ENCODE measurements around the gene DLG2. TPM values are rescaled to one million over a fixed set of nuclear protein-coding genes. Genes with fewer than 3 reads are reported as not detected.

The DLG2 gene
- polyA plus RNA-seq, 3 donors, result 0.24 to 0.39 TPM; not detected in 1

DNA sequence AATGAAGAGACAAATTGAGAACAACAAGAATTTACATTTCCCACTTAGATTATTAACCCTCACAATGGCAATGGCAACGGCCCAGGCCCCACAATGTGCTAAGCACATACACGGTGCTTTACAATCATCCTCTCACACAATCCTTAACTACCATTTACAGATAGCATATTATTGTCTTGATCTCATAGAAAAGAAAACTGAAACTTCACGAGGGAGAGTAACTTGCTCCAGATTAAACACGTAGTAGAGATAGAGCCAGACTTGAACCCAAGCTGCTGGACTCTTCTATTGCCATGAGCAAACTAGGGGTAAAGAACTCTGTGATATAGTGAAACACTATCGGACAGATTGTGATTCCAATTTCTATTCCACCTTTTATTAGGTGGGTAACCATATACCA is 665.1 kb downstream of the DLG2 start:
- Mint-ChIP-seq H3K4me1 (no peaks in the 10 kb centered on the region), H3K9me3 (peaks cover 0 to 5% (median 0%) of the 10 kb centered on the region in 7 donors), H3K27ac (no peak overlapping the region), H3K4me3 (no peak overlapping the region), H3K27me3 (ENCODE audit: low read depth in 3 of 3) (no peaks in the 10 kb centered on the region), H3K36me3 (no peaks in the 10 kb centered on the region)
- WGBS (ENCODE audit: insufficient coverage), result 90% methylated on average over 2 of the region's 5 CpGs
- no peak overlapping the region for H3K4me2 ChIP-seq (replicated peaks; ENCODE audit: extremely low read depth, low read length, poor library complexity, severe bottlenecking)
- H3K27ac ChIP-seq (ENCODE audit: low read depth in 1 of 2, low read length in 2 of 2), result no peak overlapping the region
- no peaks in the 10 kb centered on the region for H3K36me3 ChIP-seq (replicated peaks in 1 of 2; ENCODE audit: control insufficient read depth in 1 of 2, insufficient read depth in 2 of 2, low read length in 2 of 2)
- no peaks in the 10 kb centered on the region for H3K9me3 ChIP-seq (replicated peaks in 1 of 2; ENCODE audit: control insufficient read depth in 1 of 2, insufficient read depth in 1 of 2, low read length in 2 of 2)
- no peaks in the 10 kb centered on the region for H4K20me1 ChIP-seq (ENCODE audit: insufficient read depth, low read length)
- TF ChIP-seq, protein P1, sequence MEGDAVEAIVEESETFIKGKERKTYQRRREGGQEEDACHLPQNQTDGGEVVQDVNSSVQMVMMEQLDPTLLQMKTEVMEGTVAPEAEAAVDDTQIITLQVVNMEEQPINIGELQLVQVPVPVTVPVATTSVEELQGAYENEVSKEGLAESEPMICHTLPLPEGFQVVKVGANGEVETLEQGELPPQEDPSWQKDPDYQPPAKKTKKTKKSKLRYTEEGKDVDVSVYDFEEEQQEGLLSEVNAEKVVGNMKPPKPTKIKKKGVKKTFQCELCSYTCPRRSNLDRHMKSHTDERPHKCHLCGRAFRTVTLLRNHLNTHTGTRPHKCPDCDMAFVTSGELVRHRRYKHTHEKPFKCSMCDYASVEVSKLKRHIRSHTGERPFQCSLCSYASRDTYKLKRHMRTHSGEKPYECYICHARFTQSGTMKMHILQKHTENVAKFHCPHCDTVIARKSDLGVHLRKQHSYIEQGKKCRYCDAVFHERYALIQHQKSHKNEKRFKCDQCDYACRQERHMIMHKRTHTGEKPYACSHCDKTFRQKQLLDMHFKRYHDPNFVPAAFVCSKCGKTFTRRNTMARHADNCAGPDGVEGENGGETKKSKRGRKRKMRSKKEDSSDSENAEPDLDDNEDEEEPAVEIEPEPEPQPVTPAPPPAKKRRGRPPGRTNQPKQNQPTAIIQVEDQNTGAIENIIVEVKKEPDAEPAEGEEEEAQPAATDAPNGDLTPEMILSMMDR (IDR thresholded peaks at IDR 0.05), result no peak
- no peaks in the 10 kb centered on the region for H3K4me1 ChIP-seq (ENCODE audit: control insufficient read depth in 1 of 2, insufficient read depth in 2 of 2, low read length in 2 of 2)
- H3K9ac ChIP-seq (ENCODE audit: insufficient read depth, low read length, poor library complexity, severe bottlenecking), result no peak overlapping the region
- intact Hi-C loops (cut with micrococcal nuclease), result no loop called here
- no peaks in the 10 kb centered on the region for H3K27me3 ChIP-seq (ENCODE audit: control insufficient read depth in 2 of 2, insufficient read depth in 2 of 2, low read length in 2 of 2)
- H3K4me3 ChIP-seq (replicated peaks in 1 of 3; ENCODE audit: low read depth in 2 of 3, low read length in 3 of 3), result no peak overlapping the region
- H3K79me2 ChIP-seq (ENCODE audit: insufficient read depth, low read length), result no peaks in the 10 kb centered on the region
- no peak overlapping the region for H2AFZ ChIP-seq (ENCODE audit: insufficient read depth, low read depth, low read length, poor library complexity, severe bottlenecking)
- no peak for DNase-seq

DNA sequence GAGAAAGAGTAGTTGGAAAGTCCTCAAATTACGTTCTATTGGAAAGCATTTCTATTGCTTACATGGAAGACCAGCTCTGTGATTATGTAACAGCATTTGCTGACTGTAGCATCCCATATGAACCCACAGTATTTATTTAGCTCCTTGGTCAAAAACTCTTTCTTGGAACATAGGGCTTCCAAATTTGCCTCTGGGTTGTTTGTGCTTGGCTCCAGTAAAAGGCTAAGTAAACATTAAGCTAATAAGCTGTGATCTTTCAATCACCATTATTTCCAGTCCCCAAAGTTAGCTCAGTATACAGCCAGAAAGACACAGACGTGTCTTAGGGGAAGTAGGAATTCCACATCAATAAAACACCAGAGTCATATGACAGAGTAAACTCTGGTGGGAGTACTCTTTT is 668.8 kb downstream of the DLG2 start:
- Mint-ChIP-seq H3K9me3 (peaks cover 0 to 5% (median 0%) of the 10 kb centered on the region in 7 donors), H3K36me3 (no peaks in the 10 kb centered on the region), H3K27ac (no peak overlapping the region), H3K4me3 (no peak overlapping the region), H3K27me3 (ENCODE audit: low read depth in 3 of 3) (no peaks in the 10 kb centered on the region), H3K4me1 (no peaks in the 10 kb centered on the region)
- Histone ChIP-seq H3K79me2 (ENCODE audit: insufficient read depth, low read length) (no peaks in the 10 kb centered on the region), H3K9me3 (replicated peaks in 1 of 2; ENCODE audit: control insufficient read depth in 1 of 2, insufficient read depth in 1 of 2, low read length in 2 of 2) (peaks cover 0 to 4% of the 10 kb centered on the region in 2 donors), H3K4me3 (replicated peaks in 1 of 3; ENCODE audit: low read depth in 2 of 3, low read length in 3 of 3) (no peak overlapping the region), H3K36me3 (replicated peaks in 1 of 2; ENCODE audit: control insufficient read depth in 1 of 2, insufficient read depth in 2 of 2, low read length in 2 of 2) (no peaks in the 10 kb centered on the region), H2AFZ (ENCODE audit: insufficient read depth, low read depth, low read length, poor library complexity, severe bottlenecking) (no peak overlapping the region), H3K27ac (ENCODE audit: low read depth in 1 of 2, low read length in 2 of 2) (no peak overlapping the region), H3K4me1 (ENCODE audit: control insufficient read depth in 1 of 2, insufficient read depth in 2 of 2, low read length in 2 of 2) (no peaks in the 10 kb centered on the region), H3K27me3 (ENCODE audit: control insufficient read depth in 2 of 2, insufficient read depth in 2 of 2, low read length in 2 of 2) (no peaks in the 10 kb centered on the region), H3K4me2 (replicated peaks; ENCODE audit: extremely low read depth, low read length, poor library complexity, severe bottlenecking) (no peak overlapping the region), H4K20me1 (ENCODE audit: insufficient read depth, low read length) (no peaks in the 10 kb centered on the region), H3K9ac (ENCODE audit: insufficient read depth, low read length, poor library complexity, severe bottlenecking) (no peak overlapping the region)
- intact Hi-C loops (cut with micrococcal nuclease), result no loop called here
- WGBS (ENCODE audit: insufficient coverage), result 100% methylated on average over 1 of the region's 2 CpGs
- DNase-seq, result no peak
- TF ChIP-seq, protein P1 (IDR thresholded peaks at IDR 0.05), result no peak

Measured in CD14-positive monocyte (primary cell).